Activated CD8-positive, alpha-beta T cell treated with anti-CD3 and anti-CD28 coated beads, Interleukin-2, amount 10 ng/mL, durations not matched to agents 7 days and 5 days (primary cell): ENCODE results near the gene PIGH. TPM values are rescaled to one million over a fixed set of nuclear protein-coding genes. Genes with fewer than 3 reads are reported as not detected.
"Not testable (repeated sequence)": the region's sequence is repeated elsewhere in the genome, so short reads cannot be mapped to it uniquely, and the experiment has no call there.

Experiments
- ATAC-seq: fragments of 150-1000 bp; cut with Tn5 transposase; one replicate; pipeline ENCODE4 v1.10.0; 2021; ENCODE audit warnings: moderate library complexity
- CTCF ChIA-PET: fragments of 350-600 bp; sonication (Branson Sonifier 250); formaldehyde crosslinking; loops from one replicate; lab custom pipeline; 2021; ENCODE audit warnings: antibody characterized with exemption; lab: Charles Lee
- POLR2A ChIA-PET: fragments of 350-600 bp; sonication (Branson Sonifier 250); formaldehyde crosslinking; loops from one replicate; lab custom pipeline; 2021; ENCODE audit warnings: antibody characterized with exemption; lab: Charles Lee
- DNase-seq: peaks from one replicate; pipeline ENCODE4 v3.0.0-alpha.2; 2020
- H3K27ac Mint-ChIP-seq: one replicate; pipeline ENCODE4 v1.8.0; 2021; ENCODE audit warnings: mild to moderate bottlenecking, mixed read lengths
- H3K27me3 Mint-ChIP-seq: one replicate; pipeline ENCODE4 v1.8.0; 2021; ENCODE audit warnings: low read depth, mixed read lengths
- H3K36me3 Mint-ChIP-seq: one replicate; pipeline ENCODE4 v1.8.0; 2021; ENCODE audit warnings: low read depth, mixed read lengths
- H3K4me1 Mint-ChIP-seq: one replicate; pipeline ENCODE4 v1.8.0; 2021; ENCODE audit warnings: low read depth, mixed read lengths
- H3K4me3 Mint-ChIP-seq: one replicate; pipeline ENCODE4 v1.8.0; 2021; ENCODE audit warnings: mild to moderate bottlenecking, mixed read lengths
- H3K9me3 Mint-ChIP-seq: one replicate; pipeline ENCODE4 v1.8.0; 2022; ENCODE audit warnings: mixed read lengths; ENCODE audit not compliant: insufficient read depth
- total RNA-seq, 2 experiments: library from RNA; stranded (reverse); gene quantifications; one replicate each; pipeline ENCODE4 v1.2.3, GENCODE V29; 2021

The PIGH gene
- total RNA-seq, 2 experiments from 2014 or later: 14.8 to 17.5 TPM

GRCh38 chr14:67549734-67550133 is 50.3 kb downstream of the PIGH start:
- H3K9me3 Mint-ChIP-seq: no peaks in the 10 kb centered on the region
- DNase-seq: no peak
- H3K36me3 Mint-ChIP-seq: no peaks in the 10 kb centered on the region
- ChIA-PET POLR2A (interaction anchor here (0.6 kb wide), 1 partner anchor 391 kb away, joined by 4 read pairs; no protein-coding TSS in a partner anchor), CTCF (interaction anchor here (0.5 to 2.5 kb wide), 2 partner anchors 71 to 122 kb away, joined by 3 to 9 read pairs; no protein-coding TSS in a partner anchor)
- H3K27ac Mint-ChIP-seq: no peak overlapping the region
- no peaks in the 10 kb centered on the region for H3K4me1 Mint-ChIP-seq
- no peak for ATAC-seq
- peaks cover 18% of the 10 kb centered on the region for H3K27me3 Mint-ChIP-seq
- no peak overlapping the region for H3K4me3 Mint-ChIP-seq

- Mint-ChIP-seq H3K27ac (no peak overlapping the region), H3K27me3 (peaks cover 26% of the 10 kb centered on the region), H3K4me3 (no peak overlapping the region), H3K4me1 (no peaks in the 10 kb centered on the region), H3K9me3 (no peaks in the 10 kb centered on the region), H3K36me3 (no peaks in the 10 kb centered on the region)
- ATAC-seq (no peak), DNase-seq (no peak)
- ChIA-PET CTCF (no interaction called here), POLR2A (no interaction called here)
These were observed 52.8 kb downstream of the PIGH start for GRCh38 chr14:67547224-67547780.

- Mint-ChIP-seq H3K4me1 (peaks cover 11% of the 10 kb centered on the region), H3K27ac (no peak overlapping the region), H3K9me3 (no peaks in the 10 kb centered on the region), H3K4me3 (no peak overlapping the region), H3K36me3 (no peaks in the 10 kb centered on the region), H3K27me3 (peaks cover 42% of the 10 kb centered on the region)
- ChIA-PET POLR2A (no interaction called here), CTCF (interaction anchor here (1.0 to 3.9 kb wide), 3 partner anchors 17 to 117 kb away, joined by 3 to 36 read pairs (median 4); no protein-coding TSS in a partner anchor)
- ATAC-seq (no peak), DNase-seq (no peak)
These were observed 55.5 kb downstream of the PIGH start for GRCh38 chr14:67544590-67544989.

- peaks cover 50% of the 10 kb centered on the region for H3K27me3 Mint-ChIP-seq
- ATAC-seq, POLR2A ChIA-PET, H3K9me3 Mint-ChIP-seq, DNase-seq, H3K36me3 Mint-ChIP-seq, H3K4me3 Mint-ChIP-seq, H3K27ac Mint-ChIP-seq: not testable (repeated sequence)
- H3K4me1 Mint-ChIP-seq: peaks cover 11% of the 10 kb centered on the region
- CTCF ChIA-PET: interaction anchor here (1.3 to 3.9 kb wide), 5 partner anchors 13 to 116 kb away, joined by 3 to 36 read pairs (median 6); partner anchors contain the start of gene PIGH
These were observed 57.4 kb downstream of the PIGH start for GRCh38 chr14:67542620-67543019.

GRCh38 chr14:67541448-67542387 is 58.4 kb downstream of the PIGH start:
- CTCF ChIA-PET: interaction anchor here (0.9 to 3.9 kb wide), 6 partner anchors 9 to 115 kb away, joined by 3 to 36 read pairs (median 6); partner anchors contain the start of genes PIGH and PLEKHH1
- peak; percentile 26 for DNase-seq
- H3K27ac Mint-ChIP-seq: no peak overlapping the region

More at GRCh38 chr14:67541448-67542387, 58.4 kb downstream of the PIGH start:
- H3K36me3 Mint-ChIP-seq: no peaks in the 10 kb centered on the region
- H3K4me3 Mint-ChIP-seq: peak overlapping the region; percentile 55
- peaks cover 11% of the 10 kb centered on the region for H3K4me1 Mint-ChIP-seq
- no peaks in the 10 kb centered on the region for H3K9me3 Mint-ChIP-seq
- ATAC-seq: peak; percentile 83
- H3K27me3 Mint-ChIP-seq: peaks cover 50% of the 10 kb centered on the region
- POLR2A ChIA-PET: no interaction called here

Other genes with a start within 250 kb of the PIGH start
- 10 to 100 TPM; 36.5 to 43.6 TPM for gene ATP6V1D, start 240.5 kb downstream of the PIGH start, total RNA-seq
- gene EIF2S1, start 239.9 kb downstream of the PIGH start, total RNA-seq: 100 to 1,000 TPM; 136 to 150 TPM
- gene PLEK2, start 188.1 kb downstream of the PIGH start, total RNA-seq: not detected
- 1 to 10 TPM; 9.9 to 10.0 TPM for gene TMEM229B, start 111.5 kb downstream of the PIGH start, total RNA-seq
- gene PLEKHH1, start 67.0 kb downstream of the PIGH start, total RNA-seq: under 1 TPM; 0.42 to 0.99 TPM
- 1 to 10 TPM; 1.6 to 2.3 TPM for gene ARG2, start 19.7 kb upstream of the PIGH start, total RNA-seq
- 10 to 100 TPM; 69.6 to 70.6 TPM for gene VTI1B, start 74.4 kb upstream of the PIGH start, total RNA-seq
- 10 to 100 TPM; 48.8 to 57.1 TPM for gene RDH11, start 95.5 kb upstream of the PIGH start, total RNA-seq
- gene RDH12, start 101.6 kb upstream of the PIGH start, total RNA-seq: not detected
- 10 to 100 TPM; 22.6 to 22.9 TPM for gene ZFYVE26, start 216.3 kb upstream of the PIGH start, total RNA-seq
- 10 to 100 TPM; 34.1 to 38.8 TPM for gene RAD51B, start 219.5 kb upstream of the PIGH start, total RNA-seq